GM18867 (cell line): Measurements from ENCODE around the gene B3GAT1.

Experiments used
- ATAC-seq: cut with Tn5 transposase; IDR thresholded peaks from one replicate; pipeline ENCODE4 v1.9.1; 2021; ENCODE audit warnings: mild to moderate bottlenecking, moderate library complexity; ENCODE audit not compliant: unreplicated experiment

Gene B3GAT1

GRCh38 chr11:134393638-134394037 is 18.4 kb downstream of the B3GAT1 start:
- ATAC-seq, result no peak

- no peak for ATAC-seq
Observed at GRCh38 chr11:134392953-134393615, 19.0 kb downstream of the B3GAT1 start.

GRCh38 chr11:134391656-134392055 is 20.4 kb downstream of the B3GAT1 start:
- no peak for ATAC-seq

GRCh38 chr11:134390706-134391569 is 21.1 kb downstream of the B3GAT1 start:
- no peak for ATAC-seq

- ATAC-seq, result no peak
Observed at GRCh38 chr11:134389464-134390180, 22.4 kb downstream of the B3GAT1 start.

GRCh38 chr11:134388590-134388989 is 23.5 kb downstream of the B3GAT1 start:
- ATAC-seq, result no peak

- no peak for ATAC-seq
Observed at GRCh38 chr11:134387501-134387900, 24.5 kb downstream of the B3GAT1 start.

GRCh38 chr11:134386945-134387344 is 25.1 kb downstream of the B3GAT1 start:
- ATAC-seq, result no peak

GRCh38 chr11:134385774-134386565 is 26.1 kb downstream of the B3GAT1 start:
- ATAC-seq, result no peak

GRCh38 chr11:134385171-134385570 is 26.9 kb downstream of the B3GAT1 start:
- no peak for ATAC-seq

GRCh38 chr11:134384406-134384805 is 27.6 kb downstream of the B3GAT1 start:
- ATAC-seq, result no peak

- ATAC-seq, result no peak
Observed at GRCh38 chr11:134383576-134384221, 28.3 kb downstream of the B3GAT1 start.

- ATAC-seq, result no peak
Observed at GRCh38 chr11:134382830-134383229, 29.2 kb downstream of the B3GAT1 start.

GRCh38 chr11:134382257-134382656 is 29.8 kb downstream of the B3GAT1 start:
- no peak for ATAC-seq

GRCh38 chr11:134380785-134381184 is 31.3 kb downstream of the B3GAT1 start:
- ATAC-seq, result no peak

GRCh38 chr11:134380229-134380628 is 31.8 kb downstream of the B3GAT1 start:
- ATAC-seq, result no peak

- ATAC-seq, result no peak
Observed at GRCh38 chr11:134379241-134379640, 32.8 kb downstream of the B3GAT1 start.

GRCh38 chr11:134377876-134378275 is 34.2 kb downstream of the B3GAT1 start:
- no peak for ATAC-seq

- no peak for ATAC-seq
Observed at GRCh38 chr11:134376150-134376921, 35.7 kb downstream of the B3GAT1 start.
